Mucosa of descending colon (tissue), 3 donors: Measurements from ENCODE around the gene ISOC2. TPM values are rescaled to one million over a fixed set of nuclear protein-coding genes. Genes with fewer than 3 reads are reported as not detected.

Experiments used
- ATAC-seq: fragments of 200-7000 bp; cut with Tn5 transposase; one replicate; pipeline ENCODE4 v1.9.1; 2020; ENCODE audit warnings: mild to moderate bottlenecking, moderate library complexity
- DNase-seq, 3 donors: peaks; one replicate each; pipeline ENCODE4 v3.0.0-alpha.2; 2020
- H3K36me3 ChIP-seq: fragments of 200-600 bp; one replicate; pipeline ENCODE4 v1.8.0; 2021; ENCODE audit warnings: low read depth, mild to moderate bottlenecking
- H3K4me1 ChIP-seq: fragments of 200-600 bp; one replicate; pipeline ENCODE4 v1.8.0; 2021; ENCODE audit warnings: low read depth, mild to moderate bottlenecking
- H3K4me3 ChIP-seq: fragments of 200-600 bp; one replicate; pipeline ENCODE4 v1.8.0; 2021; ENCODE audit warnings: mild to moderate bottlenecking
- H3K9me3 ChIP-seq: fragments of 200-600 bp; one replicate; pipeline ENCODE4 v1.8.0; 2021; ENCODE audit warnings: mild to moderate bottlenecking
- CTCF ChIP-seq: fragments of 200-600 bp; IDR thresholded peaks from one replicate; pipeline ENCODE4 v1.8.0; 2022; ENCODE audit warnings: antibody characterized with exemption, mild to moderate bottlenecking
- intact Hi-C, 2 donors: fragments of 100-400 bp; cut with DNase I in 1 of 2; cut with micrococcal nuclease in 1 of 2; formaldehyde crosslinking; loops; one replicate each; pipeline versions ENCODE4 v1.11.0 to v1.11.1; 2022; cut with DNase I, micrococcal nuclease
- total RNA-seq, 3 donors: library from RNA; stranded (reverse); fragmentation: NEBNext Ultra II Directional in 2 of 3; extraction: Animal tissue kit (Norgen Biotek cat#: 25700) in 2 of 3; gene quantifications; one replicate each; pipeline versions ENCODE4 v1.2.1 to v1.2.4, GENCODE V29; 2021 to 2023
- donor health status: DM: no; HTN: no; CAD: no; lungs with moderate emphysema.
- donor health status: DM: no; HTN: no; CAD: no.
- donor health status: DM: no; HTN: yes; CAD: no.

ISOC2 gene
- total RNA-seq, 3 donors from 2014 or later, result 65.8 to 88.4 (median 86.9) TPM

- no peaks in the 10 kb centered on the region for H3K36me3 ChIP-seq
These were observed 20.3 kb upstream of the ISOC2 start for GRCh38 chr19:55481794-55482155.

GRCh38 chr19:55481148-55481793 lies 19.8 kb upstream of the ISOC2 start:
- Histone ChIP-seq H3K4me3 (no peak overlapping the region), H3K4me1 (peaks cover 20% of the 10 kb centered on the region), H3K36me3 (no peaks in the 10 kb centered on the region), H3K9me3 (no peaks in the 10 kb centered on the region)
- intact Hi-C loops, result no loop called here
- no peak for TF ChIP-seq CTCF
- no peak for ATAC-seq
- peak in 1 of 3 donors; percentile 48 for DNase-seq

More at GRCh38 chr19:55481794-55482155, 20.3 kb upstream of the ISOC2 start:
- intact Hi-C loops, result no loop called here
- H3K4me3 ChIP-seq, result no peak overlapping the region
- no peak for TF ChIP-seq CTCF
- no peak for ATAC-seq
- peaks cover 20% of the 10 kb centered on the region for H3K4me1 ChIP-seq
- no peaks in the 10 kb centered on the region for H3K9me3 ChIP-seq
- DNase-seq, result peak in 1 of 3 donors; percentile 45

DNA sequence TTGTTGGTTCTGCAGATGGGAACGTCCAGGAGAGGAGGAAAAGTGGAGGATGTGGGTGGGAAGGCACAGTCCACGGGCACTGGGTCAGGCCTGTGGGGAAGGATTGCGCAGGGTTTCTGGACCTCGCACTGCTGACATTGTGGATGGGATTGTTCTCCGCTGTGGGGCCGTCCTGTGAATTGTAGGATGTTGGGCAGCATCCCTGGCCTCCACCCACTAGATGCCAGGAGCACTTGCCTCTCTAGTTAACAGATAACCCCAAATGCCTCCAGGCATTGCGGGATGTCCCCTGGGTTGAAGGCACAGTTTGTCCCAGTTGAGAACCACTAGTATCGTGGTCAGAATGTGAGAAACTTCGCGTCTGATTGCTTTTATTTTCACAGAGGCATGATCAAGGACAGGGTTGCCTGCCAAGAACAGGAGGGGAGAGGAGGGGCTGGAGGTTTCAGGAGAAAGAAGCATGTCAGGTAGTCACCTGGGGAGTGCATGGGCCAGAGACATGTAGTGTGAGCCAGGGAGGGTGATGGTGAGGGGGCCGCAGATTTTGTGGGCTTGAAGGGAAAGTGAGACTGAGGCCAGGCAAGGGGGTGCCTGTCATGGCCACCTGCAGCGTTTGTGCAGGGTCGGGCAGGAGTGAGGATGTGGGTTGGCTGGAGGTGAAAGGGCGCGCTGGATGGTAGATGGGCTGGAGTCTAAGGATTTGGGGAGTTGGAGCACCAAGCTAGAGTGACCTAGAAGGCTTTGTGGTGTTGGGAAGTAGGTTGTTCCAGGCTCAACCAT lies 18.2 kb upstream of the ISOC2 start:
- peak in 1 of 3 donors; percentile 34 for DNase-seq
- Histone ChIP-seq H3K4me1 (peaks cover 18% of the 10 kb centered on the region), H3K9me3 (no peaks in the 10 kb centered on the region), H3K36me3 (no peaks in the 10 kb centered on the region), H3K4me3 (no peak overlapping the region)
- TF ChIP-seq CTCF, result no peak
- ATAC-seq, result no peak
- intact Hi-C loops, result no loop called here

GRCh38 chr19:55479045-55479444 lies 17.6 kb upstream of the ISOC2 start:
- Histone ChIP-seq H3K36me3 (no peaks in the 10 kb centered on the region), H3K4me1 (peaks cover 12% of the 10 kb centered on the region), H3K4me3 (no peak overlapping the region), H3K9me3 (no peaks in the 10 kb centered on the region)
- intact Hi-C loops, result no loop called here
- DNase-seq, result peak in 1 of 3 donors; percentile 41
- TF ChIP-seq CTCF, result no peak
- ATAC-seq, result no peak

DNA sequence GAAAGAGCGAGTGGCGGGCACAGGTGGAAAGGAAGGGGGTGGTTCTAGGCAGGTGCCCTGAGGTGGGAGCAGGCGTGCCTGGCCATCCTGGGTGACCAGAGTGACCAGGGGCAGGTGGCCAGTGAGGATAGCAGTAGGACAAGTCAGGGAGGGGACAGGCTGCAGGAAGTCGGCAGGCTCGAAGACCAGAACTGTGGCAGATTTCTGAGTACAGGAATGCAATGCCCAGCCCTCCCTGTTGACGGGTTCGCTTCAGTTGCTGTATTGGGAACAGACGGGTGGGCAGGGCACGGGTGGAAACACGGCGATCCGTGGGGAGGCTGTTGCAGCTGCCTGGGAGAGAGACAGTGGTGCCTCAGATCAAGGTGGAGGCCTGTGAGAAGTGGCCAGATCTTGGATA lies 16.9 kb upstream of the ISOC2 start:
- DNase-seq, result peak in 1 of 3 donors; percentile 52

More for the DNA sequence above, 16.9 kb upstream of the ISOC2 start:
- no peak for TF ChIP-seq CTCF
- Histone ChIP-seq H3K9me3 (no peaks in the 10 kb centered on the region), H3K4me3 (no peak overlapping the region), H3K36me3 (no peaks in the 10 kb centered on the region), H3K4me1 (peaks cover 12% of the 10 kb centered on the region)
- no peak for ATAC-seq
- intact Hi-C loops, result no loop called here
